H1 (cell line): ENCODE data around the gene RHOU. TPM values are rescaled to one million over a fixed set of nuclear protein-coding genes. Genes with fewer than 3 reads are reported as not detected.

ENCODE experiments used
- CTCF ChIA-PET: fragments of 300-600 bp; sonication (Branson Sonifier 250); formaldehyde crosslinking; loops from one replicate; lab custom pipeline; 2021; ENCODE audit not compliant: partially characterized antibody; lab: Charles Lee
- POLR2A ChIA-PET: fragments of 300-600 bp; sonication (Branson Sonifier 250); formaldehyde crosslinking; loops from one replicate; lab custom pipeline; 2021; ENCODE audit warnings: inconsistent platforms; ENCODE audit not compliant: partially characterized antibody; lab: Charles Lee
- DNase-seq, 2 experiments: peaks; one replicate each; pipeline versions ENCODE4 v3.0.0 to v3.0.0-alpha.2; 2010 to 2022; ENCODE audit warnings: low spot score in 2 of 2, low read depth in 1 of 2, mixed read lengths in 1 of 2
- FAIRE-seq: peaks from 2 replicates; lab custom pipeline; 2011; peaks lifted over from hg19 to GRCh38; lab: Jason Lieb, UNC
- H2AFZ ChIP-seq: 2 replicates; pipeline ENCODE4 v1.8.1; 2012; ENCODE audit warnings: low read length, inconsistent platforms
- H2AK5ac ChIP-seq: 2 replicates; pipeline ENCODE4 v1.6.1; 2013; ENCODE audit warnings: low read depth, low read length
- H2BK120ac ChIP-seq: replicated peaks from 2 replicates; pipeline ENCODE3; 2013; ENCODE audit warnings: low read depth, low read length, inconsistent platforms
- H2BK12ac ChIP-seq: 2 replicates; pipeline ENCODE4 v1.6.1; 2013; ENCODE audit warnings: low read depth, low read length
- H2BK15ac ChIP-seq: 2 replicates; pipeline ENCODE4 v1.6.1; 2013; ENCODE audit warnings: low read length
- H2BK20ac ChIP-seq: 2 replicates; pipeline ENCODE4 v1.6.1; 2013; ENCODE audit warnings: low read length
- H2BK5ac ChIP-seq: 2 replicates; pipeline ENCODE4 v1.6.1; 2013; ENCODE audit warnings: low read depth, low read length
- H3K14ac ChIP-seq: 2 replicates; pipeline ENCODE4 v1.6.1; 2013; ENCODE audit warnings: inconsistent platforms; ENCODE audit not compliant: insufficient read length
- H3K18ac ChIP-seq: 2 replicates; pipeline ENCODE4 v1.6.1; 2013; ENCODE audit warnings: low read length; ENCODE audit errors: extremely low read depth
- H3K23ac ChIP-seq: 2 replicates; pipeline ENCODE4 v1.6.1; 2013; ENCODE audit warnings: inconsistent platforms; ENCODE audit not compliant: insufficient read length
- H3K23me2 ChIP-seq: 2 replicates; pipeline ENCODE4 v1.6.1; 2013; ENCODE audit warnings: low read depth, low read length
- H3K27ac ChIP-seq: 2 replicates; pipeline ENCODE4 v1.6.1; 2011; ENCODE audit warnings: low read depth, low read length, inconsistent platforms
- H3K27me3 ChIP-seq, 4 experiments: replicated peaks in 1 of 4; 1 replicate in 1 of 4; 2 replicates in 3 of 4; pipeline versions ENCODE4 v1.6.1 to v1.8.1; 2011 to 2013; ENCODE audit warnings: low read length in 3 of 4, mild to moderate bottlenecking in 3 of 4, inconsistent platforms in 2 of 4, mixed read lengths in 2 of 4, moderate library complexity in 1 of 4; ENCODE audit not compliant: control insufficient read depth in 3 of 4, insufficient read depth in 3 of 4; ENCODE audit errors: extremely low read depth in 1 of 4
- H3K36me3 ChIP-seq, 4 experiments: 2 replicates each; pipeline versions ENCODE4 v1.6.1 to v1.8.1; 2011 to 2013; ENCODE audit warnings: mild to moderate bottlenecking in 4 of 4, low read length in 3 of 4, moderate library complexity in 2 of 4, control low read depth in 1 of 4, inconsistent platforms in 1 of 4; ENCODE audit not compliant: insufficient read depth in 4 of 4, control insufficient read depth in 2 of 4
- H3K4ac ChIP-seq: replicated peaks from 2 replicates; pipeline ENCODE3; 2013; ENCODE audit warnings: low read length, low read depth, mixed read lengths, inconsistent platforms; ENCODE audit not compliant: insufficient read length
- H3K4me1 ChIP-seq, 4 experiments: replicated peaks in 1 of 4; 1 replicate in 1 of 4; 2 replicates in 3 of 4; pipeline versions ENCODE4 v1.6.1 to v1.8.1; 2011 to 2013; ENCODE audit warnings: low read length in 3 of 4, inconsistent platforms in 2 of 4, mixed read lengths in 1 of 4; ENCODE audit not compliant: insufficient read depth in 4 of 4, control insufficient read depth in 3 of 4
- H3K4me2 ChIP-seq, 2 experiments: 2 replicates each; pipeline versions ENCODE4 v1.6.1 to v1.8.1; 2011 to 2013; ENCODE audit warnings: low read depth in 2 of 2, low read length in 2 of 2, control low read depth in 1 of 2, inconsistent platforms in 1 of 2, mild to moderate bottlenecking in 1 of 2; ENCODE audit not compliant: insufficient read depth in 1 of 2
- H3K4me3 ChIP-seq, 4 experiments: fragments of 200-600, 300-600 bp in 1 of 4; sonication (generic), shearing (Covaris generic), sonication (Bioruptor Twin) in 1 of 4; 2 replicates each; pipeline versions ENCODE4 v1.5.1 to v1.8.1; 2011 to 2016; ENCODE audit warnings: low read length in 4 of 4, low read depth in 3 of 4, control low read depth in 2 of 4, inconsistent platforms in 2 of 4, mild to moderate bottlenecking in 2 of 4, mixed read lengths in 1 of 4, moderate library complexity in 1 of 4; ENCODE audit not compliant: insufficient read depth in 2 of 4; ENCODE audit errors: extremely low read depth in 1 of 4
- H3K56ac ChIP-seq: replicated peaks from 2 replicates; pipeline ENCODE3; 2013; ENCODE audit warnings: low read depth, mild to moderate bottlenecking, mixed read lengths, low read length, inconsistent platforms; ENCODE audit not compliant: insufficient read length
- H3K79me1 ChIP-seq: 2 replicates; pipeline ENCODE4 v1.6.1; 2013; ENCODE audit warnings: low read depth, low read length, control low read depth
- H3K79me2 ChIP-seq, 2 experiments: 2 replicates each; pipeline versions ENCODE4 v1.6.1 to v1.8.1; 2012 to 2013; ENCODE audit warnings: low read length in 2 of 2, mild to moderate bottlenecking in 2 of 2, inconsistent platforms in 1 of 2; ENCODE audit not compliant: insufficient read depth in 2 of 2, control insufficient read depth in 1 of 2
- H3K9ac ChIP-seq, 4 experiments: replicated peaks in 1 of 4; 1 replicate in 1 of 4; 2 replicates in 3 of 4; pipeline versions ENCODE4 v1.6.1 to v1.8.1; 2011 to 2013; ENCODE audit warnings: low read depth in 3 of 4, low read length in 3 of 4, control low read depth in 2 of 4, mild to moderate bottlenecking in 2 of 4, moderate library complexity in 2 of 4, inconsistent platforms in 1 of 4; ENCODE audit errors: extremely low read depth in 1 of 4
- H3K9me3 ChIP-seq, 2 experiments: 2 replicates each; pipeline versions ENCODE4 v1.6.1 to v1.8.1; 2012 to 2013; ENCODE audit warnings: mild to moderate bottlenecking in 2 of 2, moderate library complexity in 2 of 2, control low read depth in 1 of 2, inconsistent platforms in 1 of 2, low read depth in 1 of 2, low read length in 1 of 2, mixed read lengths in 1 of 2; ENCODE audit not compliant: insufficient read depth in 2 of 2
- H4K20me1 ChIP-seq, 2 experiments: replicated peaks in 1 of 2; 2 replicates each; pipeline versions ENCODE3 to v1.8.1; 2011 to 2013; ENCODE audit warnings: inconsistent platforms in 2 of 2, low read length in 2 of 2, mild to moderate bottlenecking in 1 of 2; ENCODE audit not compliant: insufficient read depth in 2 of 2, control insufficient read depth in 1 of 2
- H4K5ac ChIP-seq: 2 replicates; pipeline ENCODE4 v1.6.1; 2013; ENCODE audit warnings: low read length, low read depth, mixed read lengths, inconsistent platforms; ENCODE audit not compliant: insufficient read length
- H4K8ac ChIP-seq: 2 replicates; pipeline ENCODE4 v1.8.0; 2013; ENCODE audit warnings: mild to moderate bottlenecking, moderate library complexity, low read length, inconsistent platforms; ENCODE audit not compliant: insufficient read depth; ENCODE audit errors: extremely low read depth
- H4K91ac ChIP-seq: replicated peaks from 2 replicates; pipeline ENCODE3; 2013; ENCODE audit warnings: low read length, mixed read lengths, inconsistent platforms; ENCODE audit not compliant: insufficient read length
- WGBS, 2 experiments: shearing (Covaris generic) in 1 of 2; methylation state at CpG; one replicate each; pipeline versions ENCODE4 v1.1.6 to v1.1.7; 2013 to 2015; ENCODE audit warnings: low lambda C conversion rate in 2 of 2, mixed read lengths in 2 of 2, inconsistent platforms in 1 of 2, low coverage in 1 of 2, missing lambda C conversion rate in 1 of 2; ENCODE audit not compliant: insufficient replicate concordance in 2 of 2, insufficient coverage in 1 of 2, insufficient read length in 1 of 2; ENCODE audit errors: extremely low coverage in 1 of 2, missing lambda C conversion rate in 1 of 2; 5-methylcytosine and 5-hydroxymethylcytosine counted together
- polyA plus RNA-seq, 7 experiments: library from polyadenylated mRNA; depleted of rRNA in 3 of 7; stranded (reverse) in 5 of 7; unstranded in 2 of 7; fragments of >200 nt in 5 of 7; fragments of 200-250 nt in 2 of 7; gene quantifications; 1 replicate in 5 of 7; 2 replicates in 1 of 7; 4 replicates in 1 of 7; pipeline versions ENCODE4 v1.2.1 to v1.2.3, GENCODE V29; 2011 to 2013; ENCODE audit warnings: missing spikeins in 2 of 7, mixed read lengths in 2 of 7
- total RNA-seq: library from RNA; stranded (reverse); fragmentation: NEBNext Ultra II Directional; extraction: Animal tissue kit (Norgen Biotek cat#: 25700); gene quantifications from 2 replicates; pipeline ENCODE4 v1.2.1, GENCODE V29; 2021

The RHOU gene
- total and polyA plus RNA-seq, 2 of the 8 experiments (the other 6 are each of a cell fraction or from before 2014, with no cell fraction given) = 3.0 to 3.4 TPM

- H3K23me2 ChIP-seq = no peaks in the 10 kb centered on the region
- no peak overlapping the region for H2BK120ac ChIP-seq
- H2BK15ac ChIP-seq = no peak overlapping the region
- no peaks in the 10 kb centered on the region for H3K36me3 ChIP-seq
- 92% methylated on average over 10 of the region's 10 CpGs; no CpG with 5 or more reads in 1 of the 2 experiments for WGBS, 2 experiments
- no peak overlapping the region for H3K18ac ChIP-seq
- DNase-seq (no peak), FAIRE-seq (no peak)
- H3K4ac ChIP-seq = no peak overlapping the region
- H3K27me3 ChIP-seq = no peaks in the 10 kb centered on the region
- no peaks in the 10 kb centered on the region for H4K20me1 ChIP-seq
- H3K56ac ChIP-seq = no peak overlapping the region
- no peaks in the 10 kb centered on the region for H3K9me3 ChIP-seq
- no peak overlapping the region for H3K4me3 ChIP-seq
- H3K79me2 ChIP-seq = no peaks in the 10 kb centered on the region
- H4K5ac ChIP-seq = no peak overlapping the region
- H2AFZ ChIP-seq = no peak overlapping the region
- H2AK5ac ChIP-seq = no peak overlapping the region
- no peak overlapping the region for H2BK5ac ChIP-seq
- POLR2A ChIA-PET = no interaction called here
- no peaks in the 10 kb centered on the region for H3K79me1 ChIP-seq
- H3K4me1 ChIP-seq = peaks cover 0 to 6% (median 0%) of the 10 kb centered on the region in 4 experiments; a peak in 2 of 7 replicates
- H4K91ac ChIP-seq = no peak overlapping the region
- no peak overlapping the region for H3K27ac ChIP-seq
- H3K9ac ChIP-seq = no peak overlapping the region
- H3K14ac ChIP-seq = no peak overlapping the region
- CTCF ChIA-PET = no interaction called here
- H4K8ac ChIP-seq = no peak overlapping the region
- H3K23ac ChIP-seq = no peak overlapping the region
- H2BK20ac ChIP-seq = no peak overlapping the region
- no peak overlapping the region for H2BK12ac ChIP-seq
- no peak overlapping the region for H3K4me2 ChIP-seq
Observed at GRCh38 chr1:228750915-228751314, 15.6 kb downstream of the RHOU start.
